HFFc6 (cell line): ENCODE measurements around the gene CCL16. TPM values are rescaled to one million over a fixed set of nuclear protein-coding genes. Genes with fewer than 3 reads are reported as not detected.
"Not testable (repeated sequence)": the region's sequence is repeated elsewhere in the genome, so short reads cannot be mapped to it uniquely, and the experiment has no call there.

Source experiments
- DNase-seq: peaks from one replicate; pipeline ENCODE4 v3.0.0-alpha.2; 2018
- H3K27ac Mint-ChIP-seq: 2 replicates; pipeline ENCODE4 v1.8.0; 2020; ENCODE audit warnings: mild to moderate bottlenecking, mixed read lengths
- H3K27me3 Mint-ChIP-seq: 2 replicates; pipeline ENCODE4 v1.8.0; 2021; ENCODE audit warnings: mild to moderate bottlenecking, moderate library complexity, mixed read lengths; ENCODE audit not compliant: insufficient read depth
- H3K36me3 Mint-ChIP-seq: 2 replicates; pipeline ENCODE4 v1.8.0; 2021; ENCODE audit warnings: low read depth, mixed read lengths
- H3K4me1 Mint-ChIP-seq: 2 replicates; pipeline ENCODE4 v1.8.0; 2020; ENCODE audit warnings: low read depth, mixed read lengths
- H3K4me3 Mint-ChIP-seq: 2 replicates; pipeline ENCODE4 v1.8.0; 2020; ENCODE audit warnings: mild to moderate bottlenecking, moderate library complexity, mixed read lengths
- H3K9me3 Mint-ChIP-seq: 2 replicates; pipeline ENCODE4 v1.8.0; 2020; ENCODE audit warnings: mild to moderate bottlenecking, mixed read lengths
- CTCF ChIP-seq: fragments of 200-600 bp; sonication (generic); IDR thresholded peaks from 2 replicates; pipeline ENCODE4 v1.5.0; 2021; ENCODE audit warnings: antibody characterized with exemption, mild to moderate bottlenecking
- total RNA-seq, 6 experiments: library from RNA; stranded (reverse); fragmentation: NEBNext Ultra II Directional; extraction: Animal tissue kit (Norgen Biotek cat#: 25700); gene quantifications; 2 replicates in 1 of 6; 3 replicates in 5 of 6; pipeline ENCODE4 v1.2.3, GENCODE V29; 2021

CCL16 gene
- total RNA-seq, 6 experiments from 2014 or later, result not detected

- peak; percentile 73 for TF ChIP-seq CTCF
- Mint-ChIP-seq H3K4me3 (peak overlapping the region; percentile 67), H3K36me3 (no peaks in the 10 kb centered on the region), H3K27ac (no peak overlapping the region), H3K27me3 (peaks cover 12% of the 10 kb centered on the region), H3K9me3 (no peaks in the 10 kb centered on the region), H3K4me1 (peaks cover 4% of the 10 kb centered on the region; the same call in 1 of the 2 replicates)
- DNase-seq, result peak; percentile 21
Observed at GRCh38 chr17:35947156-35947585, 34.1 kb downstream of the CCL16 start.

GRCh38 chr17:35944151-35944550 lies 37.1 kb downstream of the CCL16 start:
- TF ChIP-seq CTCF, result no peak

DNA sequence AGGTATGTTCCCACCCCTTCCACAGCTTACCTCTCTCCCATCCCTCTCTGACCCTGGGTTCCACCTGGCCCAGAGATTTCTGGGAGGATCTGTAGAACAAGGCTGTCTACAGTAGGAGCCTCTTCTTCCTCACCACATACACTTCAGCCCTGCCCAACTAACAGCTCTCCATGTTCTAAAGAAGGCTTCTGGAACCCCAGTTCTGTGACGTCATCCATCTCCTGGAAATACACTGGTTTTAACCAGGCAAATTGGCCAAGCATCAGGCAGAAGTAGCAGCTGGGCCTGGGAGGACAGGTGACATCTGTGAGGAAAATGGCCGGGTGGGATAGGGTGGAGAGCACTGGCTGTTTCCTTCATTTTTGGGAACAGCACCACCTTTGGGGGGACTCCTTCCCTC lies 37.8 kb downstream of the CCL16 start, which contains the start of gene LYZL6:
Gene LYZL6, minus strand, starts transcription at position 177 of the 400 bp plus-strand sequence. CDS start 4,357 bp downstream, outside the sequence.
- H3K27ac Mint-ChIP-seq, result no peak within 1 kb of the TSS
- no peak for TF ChIP-seq CTCF
- DNase-seq, result no peak
- H3K27me3 Mint-ChIP-seq, result peaks cover 12% of the 10 kb centered on the region
- H3K4me1 Mint-ChIP-seq, result peaks cover 4% of the 10 kb centered on the region; the same call in 1 of the 2 replicates
- no peaks in the 10 kb centered on the region for H3K9me3 Mint-ChIP-seq
- H3K36me3 Mint-ChIP-seq, result no peaks in the 10 kb centered on the region
- H3K4me3 Mint-ChIP-seq, result no peak within 1 kb of the TSS

More at GRCh38 chr17:35944151-35944550, 37.1 kb downstream of the CCL16 start:
- Mint-ChIP-seq H3K9me3 (no peaks in the 10 kb centered on the region), H3K27ac (no peak overlapping the region), H3K27me3 (peaks cover 12% of the 10 kb centered on the region), H3K4me3 (no peak overlapping the region), H3K36me3 (no peaks in the 10 kb centered on the region), H3K4me1 (peaks cover 4% of the 10 kb centered on the region; the same call in 1 of the 2 replicates)
- DNase-seq, result no peak

GRCh38 chr17:35942588-35943186 lies 38.6 kb downstream of the CCL16 start:
- no peak for DNase-seq
- H3K4me1 Mint-ChIP-seq, result peaks cover 4% of the 10 kb centered on the region; the same call in 1 of the 2 replicates
- peaks cover 12% of the 10 kb centered on the region for H3K27me3 Mint-ChIP-seq
- TF ChIP-seq CTCF, result no peak
- no peaks in the 10 kb centered on the region for H3K9me3 Mint-ChIP-seq
- H3K36me3 Mint-ChIP-seq, result no peaks in the 10 kb centered on the region
- no peak overlapping the region for H3K27ac Mint-ChIP-seq
- no peak overlapping the region for H3K4me3 Mint-ChIP-seq

DNA sequence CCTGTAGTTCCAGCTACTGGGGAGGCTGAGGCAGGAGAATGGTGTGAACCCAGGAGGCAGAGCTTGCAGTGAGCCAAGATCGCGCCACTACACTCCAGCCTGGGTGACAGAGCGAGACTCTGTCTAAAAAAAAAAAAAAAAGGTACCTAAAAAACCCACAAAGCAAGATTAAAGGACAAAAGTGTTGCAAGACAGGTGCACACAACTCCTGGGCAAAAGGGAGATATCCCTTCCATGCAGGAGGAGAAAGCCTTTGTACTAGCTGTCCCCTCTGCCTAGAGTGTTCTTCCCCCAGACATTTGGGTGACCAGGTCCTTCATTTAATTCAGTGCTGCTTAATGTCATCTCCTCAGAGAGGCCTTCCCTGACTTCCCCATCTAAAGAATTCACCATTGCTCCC lies 42.8 kb downstream of the CCL16 start:
- H3K27ac Mint-ChIP-seq, H3K4me1 Mint-ChIP-seq, H3K9me3 Mint-ChIP-seq, DNase-seq, H3K36me3 Mint-ChIP-seq, H3K27me3 Mint-ChIP-seq, H3K4me3 Mint-ChIP-seq: not testable (repeated sequence)

DNA sequence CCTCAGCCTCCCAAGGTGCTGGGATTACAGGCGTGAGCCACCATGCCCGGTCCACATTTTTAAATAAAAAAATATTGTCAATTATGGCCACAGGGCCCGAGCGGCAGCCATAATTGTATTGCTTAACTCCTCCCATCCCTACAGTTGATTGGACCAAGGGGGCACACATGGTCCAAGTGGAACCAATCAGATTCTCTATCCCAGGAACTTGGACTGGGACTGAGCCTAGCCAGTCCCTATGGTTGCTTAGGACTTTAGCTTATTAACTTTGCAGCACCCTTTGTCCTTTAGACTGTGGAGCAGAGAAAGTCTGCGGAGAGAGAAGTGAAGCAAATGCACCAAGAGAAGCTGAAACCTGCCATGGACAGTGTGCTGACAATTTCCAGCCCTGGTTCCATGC lies 45.2 kb downstream of the CCL16 start:
- no peaks in the 10 kb centered on the region for H3K9me3 Mint-ChIP-seq

More for the DNA sequence above, 45.2 kb downstream of the CCL16 start:
- no peak for DNase-seq
- Mint-ChIP-seq H3K4me1 (peaks cover 11% of the 10 kb centered on the region), H3K27me3 (no peaks in the 10 kb centered on the region; the same call in 1 of the 2 replicates), H3K36me3 (no peaks in the 10 kb centered on the region), H3K27ac (no peak overlapping the region), H3K4me3 (no peak overlapping the region)
- no peak for TF ChIP-seq CTCF
